Vagina (tissue), 2 donors: Measurements from ENCODE around the gene ADAMTSL1.

ENCODE experiments used
- POLR2A ChIP-seq, 2 donors: fragments of 450-650 bp; IDR thresholded peaks; one replicate each; pipeline ENCODE4 v1.6.1; 2017; ENCODE audit warnings: antibody characterized with exemption in 2 of 2, mild to moderate bottlenecking in 2 of 2, moderate library complexity in 2 of 2
- POLR2AphosphoS5 ChIP-seq, 2 donors: sonication (generic); formaldehyde crosslinking; IDR thresholded peaks; one replicate each; pipeline ENCODE4 v1.9.0; 2017; ENCODE audit warnings: antibody characterized with exemption in 2 of 2, mild to moderate bottlenecking in 2 of 2, low read depth in 1 of 2; ENCODE audit not compliant: insufficient read depth in 1 of 2
- TF ChIP-seq, protein P1 (sequence below), 3 experiments: fragments of 450-650 bp in 2 of 3; fragments of 200-600 bp in 1 of 3; sonication (generic) in 1 of 3; IDR thresholded peaks; one replicate each; pipeline ENCODE4 v1.5.1; 2017 to 2019; ENCODE audit warnings: antibody characterized with exemption in 3 of 3, mild to moderate bottlenecking in 2 of 3, moderate library complexity in 2 of 3

- TF ChIP-seq, protein P1, sequence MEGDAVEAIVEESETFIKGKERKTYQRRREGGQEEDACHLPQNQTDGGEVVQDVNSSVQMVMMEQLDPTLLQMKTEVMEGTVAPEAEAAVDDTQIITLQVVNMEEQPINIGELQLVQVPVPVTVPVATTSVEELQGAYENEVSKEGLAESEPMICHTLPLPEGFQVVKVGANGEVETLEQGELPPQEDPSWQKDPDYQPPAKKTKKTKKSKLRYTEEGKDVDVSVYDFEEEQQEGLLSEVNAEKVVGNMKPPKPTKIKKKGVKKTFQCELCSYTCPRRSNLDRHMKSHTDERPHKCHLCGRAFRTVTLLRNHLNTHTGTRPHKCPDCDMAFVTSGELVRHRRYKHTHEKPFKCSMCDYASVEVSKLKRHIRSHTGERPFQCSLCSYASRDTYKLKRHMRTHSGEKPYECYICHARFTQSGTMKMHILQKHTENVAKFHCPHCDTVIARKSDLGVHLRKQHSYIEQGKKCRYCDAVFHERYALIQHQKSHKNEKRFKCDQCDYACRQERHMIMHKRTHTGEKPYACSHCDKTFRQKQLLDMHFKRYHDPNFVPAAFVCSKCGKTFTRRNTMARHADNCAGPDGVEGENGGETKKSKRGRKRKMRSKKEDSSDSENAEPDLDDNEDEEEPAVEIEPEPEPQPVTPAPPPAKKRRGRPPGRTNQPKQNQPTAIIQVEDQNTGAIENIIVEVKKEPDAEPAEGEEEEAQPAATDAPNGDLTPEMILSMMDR (IDR thresholded peaks at IDR 0.05): no peak
- no peak for TF ChIP-seq POLR2A (IDR thresholded peaks at IDR 0.05)
- TF ChIP-seq POLR2AphosphoS5 (IDR thresholded peaks at IDR 0.05; ENCODE audit: insufficient read depth in 1 of 2, low read depth in 1 of 2): no peak
These were observed 8.4 kb downstream of the ADAMTSL1 start for GRCh38 chr9:18482371-18482770.
